Renal cortex interstitium (tissue), 11 donors: ENCODE measurements around the gene MASTL. TPM values are rescaled to one million over a fixed set of nuclear protein-coding genes. Genes with fewer than 3 reads are reported as not detected.

ENCODE experiments used
- DNase-seq, 11 donors: peaks; one replicate each; pipeline ENCODE4 v3.0.0-alpha.2; 2013; ENCODE audit warnings: low read depth in 9 of 11, low spot score in 4 of 11; ENCODE audit errors: extremely low read depth in 1 of 11
- polyA plus RNA-seq, 3 donors: library from polyadenylated mRNA; unstranded; fragments of 120-200 nt; gene quantifications; one replicate each; pipeline ENCODE4 v1.2.1, GENCODE V29; 2013; ENCODE audit not compliant: insufficient read length in 3 of 3

MASTL gene
- polyA plus RNA-seq, 3 donors: 12.6 to 22.2 (median 15.1) TPM

- no peak for DNase-seq
These were observed 42.9 kb downstream of the MASTL start for GRCh38 chr10:27197980-27198620.

- no peak for DNase-seq
These were observed 48.7 kb downstream of the MASTL start for GRCh38 chr10:27203806-27204205.

- no peak for DNase-seq
These were observed 52.2 kb downstream of the MASTL start for GRCh38 chr10:27207350-27207749.

- no peak for DNase-seq
These were observed 68.8 kb downstream of the MASTL start for GRCh38 chr10:27223964-27224363.

GRCh38 chr10:27225011-27225590 is 69.9 kb downstream of the MASTL start:
- DNase-seq: no peak

- DNase-seq: no peak
These were observed 70.6 kb downstream of the MASTL start for GRCh38 chr10:27225642-27226257.

GRCh38 chr10:27230022-27230421 is 74.9 kb downstream of the MASTL start:
- no peak for DNase-seq

- DNase-seq: no peak
These were observed 80.6 kb downstream of the MASTL start for GRCh38 chr10:27235706-27236105.

Other genes starting within 250 kb of the MASTL start
- gene ANKRD26, start 54.9 kb upstream of the MASTL start, polyA plus RNA-seq: 10 to 100 TPM; 13.6 to 18.2 (median 15.6) TPM
- 100 to 1,000 TPM; 112 to 139 (median 116) TPM for gene YME1L1, start 968 bp upstream of the MASTL start, polyA plus RNA-seq
- gene ACBD5, start 85.4 kb downstream of the MASTL start, polyA plus RNA-seq: 10 to 100 TPM; 33.4 to 41.2 (median 38.4) TPM